Superior temporal gyrus (tissue), 1 donor: ENCODE data around the gene ESRRA.

Experiments used
- DNase-seq: peaks from one replicate; pipeline ENCODE4 v3.0.0-alpha.2; 2016; ENCODE audit errors: extremely low spot score

Gene ESRRA

DNA sequence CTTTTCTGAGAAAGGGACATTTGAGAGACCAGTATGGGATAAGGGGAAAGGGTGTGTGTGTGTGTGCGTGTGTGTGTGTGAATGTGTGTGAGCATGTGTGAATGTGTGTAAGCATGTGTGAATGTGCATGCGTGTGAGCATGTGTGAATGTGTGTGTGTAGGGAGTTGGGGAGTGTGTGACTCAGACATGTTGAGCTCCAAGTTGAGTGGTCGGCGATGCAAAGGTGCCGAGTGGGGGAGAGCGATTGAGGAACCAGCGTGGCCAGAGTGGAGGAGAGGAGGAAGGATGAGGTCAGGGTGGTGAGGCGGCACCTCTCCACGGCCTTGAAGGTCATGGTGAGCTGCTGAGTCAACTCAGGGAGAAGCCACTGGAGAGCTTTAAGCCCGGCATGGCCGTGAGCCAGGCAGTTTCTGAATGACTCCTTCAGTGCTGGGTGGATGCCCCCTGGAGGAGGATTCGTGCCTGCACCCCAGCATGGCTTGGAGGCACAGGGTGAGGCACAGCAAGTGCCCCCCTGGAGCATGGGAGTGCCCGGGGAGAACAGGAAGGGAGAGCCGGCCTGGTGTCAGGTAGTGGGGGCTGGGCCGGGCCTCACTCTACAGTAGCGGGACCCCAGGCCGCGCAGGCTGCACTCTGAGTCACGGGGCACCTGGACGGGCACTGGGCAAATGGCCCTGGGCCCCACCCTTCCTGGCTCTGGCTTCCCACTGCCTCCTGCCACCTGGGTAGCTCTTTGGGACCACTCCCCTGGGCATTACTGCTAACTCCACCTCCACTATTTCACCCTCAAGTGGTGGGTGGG lies 26.4 kb downstream of the ESRRA start:
- DNase-seq, result no peak

DNA sequence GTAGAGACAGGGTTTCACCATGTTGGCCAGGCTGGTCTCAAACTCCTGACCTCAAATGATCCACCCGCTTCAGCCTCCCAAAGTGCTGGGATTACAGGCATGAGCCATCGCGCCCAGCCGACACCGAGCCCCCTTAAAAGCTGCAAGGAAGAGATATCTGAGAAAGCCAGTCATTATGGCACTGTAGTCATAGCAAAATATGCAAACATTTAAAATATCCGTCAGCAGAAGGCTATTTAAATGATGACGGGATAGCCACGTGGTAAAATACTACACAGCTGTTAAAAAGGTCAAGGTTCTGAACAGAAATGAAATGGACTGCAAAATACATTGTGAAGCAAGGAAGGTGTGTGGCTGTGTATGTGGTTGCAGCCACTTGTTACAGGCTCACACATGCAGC lies 28.2 kb downstream of the ESRRA start:
- DNase-seq, result no peak

DNA sequence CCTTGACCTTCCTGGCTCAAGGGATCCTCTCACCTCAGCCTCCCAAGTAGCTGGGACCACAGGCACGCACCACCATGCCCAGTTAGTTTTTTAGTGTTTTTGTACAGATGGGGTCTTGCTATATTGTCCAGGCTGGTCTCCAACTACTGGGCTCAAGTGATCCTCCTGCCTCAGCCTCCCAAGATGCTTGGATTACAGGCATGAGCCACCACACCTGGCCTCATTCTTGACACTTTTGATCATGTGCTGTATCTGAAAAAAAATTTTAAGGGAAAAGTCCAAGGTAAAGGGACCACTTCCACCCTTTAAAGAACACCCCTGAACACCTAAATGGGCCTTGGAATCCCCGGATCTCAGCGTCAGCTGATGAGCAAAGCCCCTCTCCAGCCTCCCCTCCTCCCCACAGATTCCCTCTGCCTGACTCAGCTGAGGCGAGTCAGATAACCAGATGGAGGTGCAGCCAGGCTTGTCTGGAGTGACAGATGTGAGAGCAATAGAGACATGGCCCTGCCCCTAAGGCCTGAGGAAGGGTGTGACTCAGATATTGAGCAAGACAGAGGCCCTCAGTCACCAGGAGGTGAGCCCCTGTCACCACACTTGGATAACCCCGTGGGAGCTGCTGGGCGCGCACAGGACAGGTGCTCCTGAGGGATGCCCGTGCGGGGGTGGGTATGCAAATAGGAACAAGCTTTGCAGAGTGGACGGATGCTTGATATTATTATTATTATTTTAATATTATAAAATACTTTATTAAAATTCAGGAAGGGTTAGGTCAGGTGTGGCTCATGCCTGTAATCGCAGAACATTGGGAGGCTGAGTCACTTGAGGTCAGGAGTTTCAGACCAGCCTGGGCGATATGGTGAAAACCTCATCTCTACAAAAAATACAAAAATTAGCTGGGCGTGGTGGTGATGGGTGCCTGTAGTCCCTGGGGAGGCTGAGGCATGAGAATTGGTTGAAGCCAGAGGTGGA lies 29.7 kb downstream of the ESRRA start:
- DNase-seq, result no peak

DNA sequence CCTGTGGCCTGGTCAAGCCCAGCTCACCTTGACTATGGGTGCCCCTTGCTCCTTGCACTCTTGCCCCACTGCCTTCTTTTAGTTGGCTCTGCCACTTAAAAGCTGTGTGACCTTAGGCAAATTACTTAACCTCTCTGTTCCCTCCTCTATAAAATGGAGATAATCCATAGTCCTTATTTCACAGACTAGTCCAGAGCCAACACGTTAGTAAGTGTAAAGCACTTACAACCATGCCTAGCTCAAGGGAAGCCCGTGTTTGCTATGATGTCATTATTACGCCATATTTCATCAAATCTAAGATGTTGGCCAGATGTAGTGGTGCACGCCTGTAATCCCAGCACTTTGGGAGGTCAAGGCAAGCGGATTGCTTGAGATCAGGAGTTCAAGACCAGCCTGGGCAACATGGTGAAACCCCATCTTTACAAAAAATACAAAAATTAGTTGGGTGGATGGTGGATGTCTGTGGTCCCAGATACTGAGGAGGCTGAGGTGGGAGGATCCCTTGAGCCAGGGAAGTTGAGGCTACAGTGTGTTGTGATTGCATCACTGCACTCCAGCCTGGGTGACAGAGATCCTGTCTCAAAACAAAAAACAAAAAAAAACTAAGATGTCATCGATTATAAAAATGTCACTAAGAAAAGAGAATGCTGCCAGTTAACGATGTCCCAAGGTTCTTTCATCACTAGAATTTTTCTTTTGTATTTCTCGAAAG lies 32.4 kb downstream of the ESRRA start:
- no peak for DNase-seq

DNA sequence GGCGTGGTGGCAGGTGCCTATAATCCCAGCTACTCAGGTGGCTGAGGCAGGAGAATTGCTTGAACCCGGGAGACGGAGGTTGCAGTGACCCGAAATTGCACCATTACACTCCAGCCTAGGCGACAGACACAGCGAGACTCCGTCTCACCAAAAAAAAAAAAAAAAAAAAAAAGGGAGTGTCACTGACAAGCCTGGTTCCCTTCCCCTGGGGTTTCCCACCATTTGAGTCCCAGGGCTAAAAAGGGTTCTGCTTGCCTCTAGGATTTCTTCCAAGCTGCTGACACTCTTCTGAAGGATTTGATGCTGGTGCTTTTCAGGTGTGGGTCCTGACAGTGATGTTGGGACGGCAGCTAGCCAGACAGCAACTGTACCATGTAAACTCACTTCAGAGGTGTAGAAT lies 33.4 kb downstream of the ESRRA start:
- no peak for DNase-seq

DNA sequence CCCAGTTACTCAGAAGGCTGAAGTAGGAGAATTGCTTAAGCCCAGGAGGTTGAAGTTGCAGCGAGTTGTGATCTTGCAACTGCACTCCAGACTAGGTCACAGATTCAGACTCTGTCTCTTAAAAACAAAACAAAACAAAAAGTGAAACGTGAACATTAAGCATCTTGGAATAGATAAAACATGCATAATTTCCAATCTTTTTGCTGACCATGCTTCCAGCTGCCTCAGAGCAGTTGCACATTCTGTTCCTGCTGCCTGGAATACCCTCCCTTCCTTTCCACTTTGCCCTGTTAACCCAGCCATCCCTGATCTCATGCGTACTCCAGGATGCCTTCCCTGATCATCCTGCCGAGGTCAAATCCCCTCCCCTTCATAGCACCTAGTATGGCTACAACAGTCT lies 34.0 kb downstream of the ESRRA start:
- no peak for DNase-seq

DNA sequence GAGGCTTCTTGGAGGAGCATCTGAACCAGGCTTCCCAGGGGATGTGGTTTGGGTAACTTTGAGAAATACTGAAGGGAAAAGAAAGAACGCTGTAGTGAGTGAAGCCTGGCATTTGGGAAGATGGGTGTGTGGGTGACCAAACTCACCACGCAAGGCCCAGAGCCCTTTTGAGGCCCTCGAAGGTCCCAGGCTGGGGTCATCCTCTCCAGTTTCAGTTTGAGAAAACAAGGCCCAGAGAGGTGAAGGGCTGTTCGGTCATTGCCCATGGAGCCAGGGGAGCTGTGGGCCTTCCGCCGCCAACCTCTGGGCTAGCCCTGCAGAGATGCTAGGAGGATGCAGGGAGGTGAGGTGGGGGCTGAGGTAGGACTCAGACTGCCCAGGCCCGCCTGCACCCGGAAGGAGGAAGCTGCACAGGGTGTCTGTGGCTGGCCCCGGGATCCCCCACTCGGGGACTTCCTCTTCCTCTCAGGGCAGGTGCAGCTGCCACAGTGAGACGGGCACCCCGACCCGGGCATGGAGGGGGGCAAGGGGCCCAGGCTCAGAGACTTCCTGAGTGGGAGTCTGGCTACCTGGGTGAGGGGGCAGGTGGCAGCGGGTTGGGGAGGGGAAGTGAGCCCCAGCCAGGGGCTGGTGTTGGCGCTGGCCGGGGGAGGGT lies 34.6 kb downstream of the ESRRA start, which contains the start of gene CCDC88B:
Gene CCDC88B (plus strand): TSS at position 451 of the 655 bp plus-strand sequence. CDS start 63 bp downstream, at position 514.
- no peak for DNase-seq

DNA sequence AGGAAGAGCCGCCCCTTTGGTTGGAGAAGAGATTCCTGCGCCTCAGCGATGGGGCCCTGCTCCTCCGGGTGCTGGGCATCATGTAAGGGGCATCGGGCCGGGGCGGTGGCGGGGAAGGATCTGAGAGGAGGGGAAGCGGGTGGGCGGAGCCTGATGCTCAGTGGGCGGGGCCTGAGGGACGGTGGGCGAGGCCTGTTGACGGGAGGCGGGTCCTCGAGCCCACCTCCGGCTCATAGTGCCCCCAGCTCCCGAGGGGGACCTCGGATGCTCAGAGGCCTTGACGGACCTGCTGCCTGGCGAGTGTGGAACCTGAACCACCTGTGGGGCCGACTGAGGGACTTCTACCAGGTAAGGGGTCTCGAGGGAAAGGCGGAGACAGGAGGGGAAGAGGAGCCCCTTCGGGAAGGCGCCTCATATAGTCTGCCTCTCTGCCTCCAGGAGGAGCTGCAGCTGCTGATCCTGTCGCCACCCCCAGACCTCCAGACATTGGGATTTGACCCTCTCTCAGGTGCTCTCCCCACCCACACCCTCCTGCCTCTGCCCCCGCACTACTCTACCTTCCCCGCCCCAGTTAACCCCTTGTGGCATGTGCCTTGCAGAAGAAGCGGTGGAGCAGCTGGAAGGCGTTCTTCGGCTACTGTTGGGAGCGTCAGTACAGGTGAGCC lies 35.5 kb downstream of the ESRRA start:
- no peak for DNase-seq

DNA sequence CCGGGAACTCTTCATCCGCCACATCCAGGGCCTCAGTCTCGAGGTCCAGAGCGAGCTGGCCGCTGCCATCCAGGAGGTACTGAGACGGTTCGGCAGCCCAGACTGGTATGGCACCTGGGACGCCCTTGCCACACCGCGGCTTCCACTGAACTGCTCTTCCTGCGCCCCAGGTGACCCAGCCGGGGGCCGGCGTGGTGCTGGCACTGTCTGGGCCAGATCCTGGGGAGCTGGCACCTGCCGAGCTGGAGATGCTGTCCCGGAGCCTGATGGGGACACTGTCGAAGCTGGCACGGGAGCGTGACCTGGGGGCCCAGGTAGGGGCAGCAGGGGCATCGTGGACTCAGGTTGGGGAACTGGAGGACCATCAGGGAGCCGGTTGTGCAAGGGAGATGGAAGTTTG lies 36.1 kb downstream of the ESRRA start:
- no peak for DNase-seq

DNA sequence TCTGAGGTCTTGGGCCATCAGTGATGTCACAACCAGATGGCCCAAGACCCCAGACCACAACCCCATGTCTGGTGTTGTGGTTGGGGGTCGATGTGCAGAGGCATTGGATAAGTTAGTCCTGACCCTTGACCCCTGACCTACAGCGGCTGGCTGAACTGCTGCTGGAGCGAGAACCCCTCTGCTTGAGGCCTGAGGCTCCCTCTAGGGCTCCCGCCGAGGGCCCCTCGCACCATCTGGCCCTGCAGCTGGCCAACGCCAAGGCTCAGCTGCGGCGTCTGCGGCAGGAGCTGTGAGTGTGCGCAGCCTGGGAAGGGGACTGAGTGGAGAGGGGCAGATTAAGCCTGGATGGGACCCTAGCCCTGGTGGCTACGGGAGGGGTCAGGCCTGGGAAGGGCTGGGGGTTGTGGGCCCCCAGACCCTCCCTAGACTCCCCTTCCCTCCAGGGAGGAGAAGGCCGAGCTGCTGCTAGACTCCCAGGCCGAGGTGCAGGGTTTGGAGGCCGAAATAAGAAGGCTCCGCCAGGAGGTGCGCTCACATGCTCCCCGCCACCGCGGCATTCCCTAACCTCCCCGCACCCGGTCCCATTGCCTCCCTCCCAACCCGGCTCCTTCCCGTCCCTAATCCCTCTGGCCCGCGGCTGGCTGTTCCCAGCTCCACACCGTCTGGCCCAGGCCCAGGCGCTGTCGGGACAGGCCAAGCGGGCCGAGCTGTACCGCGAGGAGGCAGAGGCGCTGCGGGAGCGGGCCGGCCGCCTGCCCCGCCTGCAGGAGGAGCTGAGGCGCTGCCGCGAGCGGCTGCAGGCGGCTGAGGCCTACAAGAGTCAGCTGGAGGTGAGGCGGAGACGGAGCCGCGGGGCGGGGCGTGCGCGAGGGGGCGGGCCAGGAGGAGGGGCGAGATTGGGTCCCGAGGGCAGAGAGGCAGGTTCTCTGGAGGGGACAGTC lies 36.8 kb downstream of the ESRRA start:
- peak; percentile 27 for DNase-seq

DNA sequence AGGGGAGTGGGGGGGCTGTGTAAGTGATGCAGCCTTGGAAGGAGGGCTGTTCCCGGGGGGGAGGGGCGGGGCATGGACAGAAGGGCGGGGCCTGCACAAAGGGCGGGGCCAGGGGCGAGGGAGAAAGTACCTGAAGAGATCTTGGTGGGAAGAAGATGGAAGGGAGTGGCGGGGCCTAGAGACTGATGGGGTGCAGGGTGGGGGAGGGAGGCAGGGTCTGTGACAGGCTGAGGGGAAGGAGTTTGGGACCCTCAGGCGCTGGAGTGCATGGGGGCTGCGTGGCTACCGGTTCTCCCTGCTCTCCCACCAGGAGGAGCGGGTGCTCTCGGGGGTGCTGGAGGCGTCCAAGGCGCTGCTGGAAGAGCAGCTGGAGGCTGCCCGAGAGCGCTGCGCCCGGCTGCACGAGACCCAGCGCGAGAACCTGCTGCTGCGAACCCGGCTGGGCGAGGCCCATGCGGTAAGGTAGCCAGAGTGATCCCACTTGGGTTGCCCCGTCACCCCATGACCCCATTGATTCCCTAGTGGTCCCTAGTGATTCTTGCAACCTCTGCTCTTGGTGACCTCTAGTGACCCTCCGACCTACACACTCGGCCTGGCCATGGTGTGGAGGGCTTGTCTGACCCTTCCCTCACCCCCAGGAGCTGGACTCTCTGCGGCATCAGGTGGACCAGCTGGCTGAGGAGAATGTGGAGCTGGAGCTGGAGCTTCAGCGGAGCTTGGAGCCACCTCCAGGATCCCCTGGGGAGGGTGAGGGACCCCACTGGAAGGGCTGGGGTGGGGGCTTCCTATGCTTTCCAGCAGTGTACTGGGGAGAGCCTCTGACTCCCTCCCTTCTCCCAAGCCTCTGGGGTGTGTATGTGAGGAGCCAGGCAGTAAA lies 37.8 kb downstream of the ESRRA start:
- no peak for DNase-seq

DNA sequence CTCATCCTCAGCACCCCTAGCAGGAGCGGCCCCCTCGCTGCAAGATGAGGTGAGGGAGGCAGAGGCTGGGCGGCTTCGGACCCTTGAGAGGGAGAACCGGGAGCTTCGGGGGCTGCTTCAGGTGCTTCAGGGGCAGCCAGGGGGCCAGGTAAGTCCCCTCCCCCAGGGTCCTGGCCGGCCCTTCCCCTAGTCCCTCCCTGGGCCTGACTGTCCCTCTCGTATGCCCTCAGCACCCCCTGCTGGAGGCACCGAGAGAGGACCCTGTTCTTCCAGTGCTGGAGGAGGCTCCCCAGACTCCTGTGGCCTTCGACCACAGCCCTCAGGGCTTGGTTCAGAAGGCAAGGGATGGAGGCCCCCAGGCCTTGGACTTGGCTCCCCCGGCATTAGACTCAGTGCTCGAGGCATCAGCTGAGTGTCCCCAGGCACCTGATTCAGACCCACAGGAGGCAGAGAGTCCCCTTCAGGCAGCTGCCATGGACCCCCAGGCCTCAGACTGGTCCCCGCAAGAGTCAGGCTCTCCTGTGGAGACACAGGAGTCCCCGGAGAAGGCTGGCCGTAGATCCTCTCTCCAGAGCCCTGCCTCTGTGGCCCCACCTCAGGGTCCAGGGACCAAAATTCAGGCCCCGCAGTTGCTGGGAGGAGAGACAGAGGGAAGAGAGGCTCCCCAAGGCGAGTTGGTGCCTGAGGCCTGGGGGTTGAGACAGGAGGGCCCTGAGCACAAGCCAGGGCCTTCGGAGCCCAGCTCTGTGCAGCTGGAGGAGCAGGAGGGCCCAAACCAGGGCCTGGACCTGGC lies 38.6 kb downstream of the ESRRA start:
- DNase-seq, result no peak

DNA sequence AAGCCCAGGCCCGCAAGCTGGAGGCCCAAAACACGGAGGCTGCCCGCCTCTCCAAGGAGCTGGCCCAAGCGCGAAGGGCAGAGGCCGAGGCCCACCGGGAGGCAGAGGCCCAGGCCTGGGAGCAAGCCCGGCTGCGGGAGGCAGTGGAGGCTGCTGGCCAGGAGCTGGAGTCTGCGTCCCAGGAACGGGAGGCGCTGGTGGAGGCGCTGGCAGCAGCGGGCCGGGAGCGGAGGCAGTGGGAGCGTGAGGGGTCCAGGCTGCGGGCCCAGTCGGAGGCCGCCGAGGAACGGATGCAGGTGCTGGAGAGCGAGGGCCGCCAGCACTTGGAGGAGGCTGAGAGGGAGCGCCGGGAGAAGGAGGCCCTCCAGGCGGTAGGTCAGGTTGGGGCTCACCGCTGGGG lies 39.5 kb downstream of the ESRRA start:
- DNase-seq, result no peak

DNA sequence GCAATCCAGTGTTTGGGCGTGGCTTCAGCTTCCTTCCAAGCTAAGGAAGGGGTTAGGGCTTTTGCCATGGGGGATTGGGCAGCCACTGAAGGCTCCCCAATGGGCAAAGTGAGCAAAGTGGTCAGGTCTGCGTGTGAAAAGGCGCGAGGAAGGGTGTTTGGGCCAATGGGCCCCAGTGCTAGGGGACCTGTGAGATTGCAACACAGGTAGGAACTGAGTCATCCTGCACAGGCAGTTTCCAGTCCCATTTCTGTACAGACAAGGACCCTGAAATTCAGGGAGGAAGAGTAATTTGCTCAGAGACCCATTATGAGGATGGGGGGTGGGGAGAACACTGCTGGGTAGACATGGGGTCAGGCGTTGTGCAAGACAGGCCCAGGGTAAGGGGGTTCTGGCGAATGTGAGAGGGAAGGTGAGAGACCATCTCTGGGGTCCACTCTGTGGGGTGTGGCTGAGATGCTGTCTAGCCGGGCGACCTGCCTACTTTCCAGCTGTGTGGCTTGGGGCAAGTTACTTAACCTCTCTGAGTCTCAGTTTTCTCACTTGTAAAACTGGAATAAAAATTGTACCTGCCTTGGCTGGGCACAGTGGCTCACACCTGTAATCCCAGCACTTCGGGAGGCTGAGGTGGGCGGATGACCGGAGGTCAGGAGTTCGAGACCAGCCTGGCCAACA lies 42.0 kb downstream of the ESRRA start:
- no peak for DNase-seq

DNA sequence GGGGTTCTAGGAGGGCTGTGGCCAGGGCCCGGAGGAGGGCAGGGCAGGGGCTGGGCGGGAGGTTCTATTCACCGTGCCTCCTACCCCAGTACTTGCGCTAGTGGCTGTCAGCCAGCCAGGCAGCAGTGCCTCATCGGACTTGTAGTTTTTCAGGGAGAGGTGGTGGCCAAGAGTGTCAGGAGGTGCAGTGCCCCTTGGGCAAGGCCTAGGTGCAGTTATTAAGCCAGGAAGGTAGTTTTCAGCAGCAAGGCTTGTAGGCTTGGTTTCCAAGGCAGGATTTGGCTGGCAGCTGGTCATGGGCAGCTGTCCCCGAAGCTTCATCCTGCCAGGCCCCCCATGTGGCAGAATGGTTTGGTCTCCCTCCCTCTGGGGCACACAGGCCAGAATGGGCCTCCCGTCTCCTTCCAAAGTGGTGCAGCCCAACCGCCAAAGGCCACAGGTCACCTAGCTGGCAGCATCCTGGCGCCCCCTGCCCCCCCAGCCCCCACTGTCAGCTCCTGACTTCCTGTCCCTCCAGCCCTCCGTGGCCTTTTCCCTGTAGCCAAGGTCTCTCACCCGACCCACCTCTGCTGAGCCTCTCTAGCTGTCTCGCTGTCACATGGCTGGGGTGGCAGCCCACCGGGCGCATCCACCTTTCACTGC lies 43.2 kb downstream of the ESRRA start:
- no peak for DNase-seq

DNA sequence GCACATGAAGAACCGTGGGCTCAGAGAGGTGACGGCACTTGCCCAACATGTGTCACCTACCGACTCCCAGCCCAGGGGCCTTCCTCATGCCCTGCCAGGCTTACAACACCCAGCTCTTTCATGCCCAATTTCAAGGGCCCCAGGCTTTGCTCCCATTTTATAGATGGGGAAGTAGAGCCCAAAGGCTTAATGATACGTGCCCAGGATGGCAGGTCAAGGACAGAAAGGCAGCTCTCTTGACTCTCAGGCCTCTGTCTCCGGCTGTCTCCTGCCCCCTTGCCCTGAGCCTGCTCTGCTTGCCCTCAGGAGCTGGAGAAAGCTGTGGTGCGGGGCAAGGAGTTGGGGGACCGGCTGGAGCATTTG lies 43.7 kb downstream of the ESRRA start:
- no peak for DNase-seq

DNA sequence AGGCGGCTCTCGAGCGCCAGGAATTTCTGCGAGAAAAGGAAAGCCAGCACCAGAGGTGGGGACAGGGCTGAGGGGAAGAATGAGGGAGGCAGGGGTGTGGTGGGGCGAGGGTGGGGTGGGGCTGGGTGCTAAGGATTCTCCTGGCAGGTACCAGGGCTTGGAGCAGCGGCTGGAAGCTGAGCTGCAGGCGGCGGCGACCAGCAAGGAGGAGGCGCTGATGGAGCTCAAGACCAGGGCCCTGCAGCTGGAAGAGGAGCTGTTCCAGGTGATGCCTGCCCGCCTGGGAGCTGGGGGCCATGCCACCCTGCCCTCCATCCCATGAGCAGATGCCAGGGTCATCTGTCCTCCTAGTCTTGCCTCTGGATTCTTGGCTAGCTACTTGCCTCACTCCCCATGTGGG lies 44.1 kb downstream of the ESRRA start:
- no peak for DNase-seq
